Measurements from ENCODE around the gene FSIP1. TPM values are rescaled to one million over a fixed set of nuclear protein-coding genes. Genes with fewer than 3 reads are reported as not detected.

Gene FSIP1
- total RNA-seq, 2 donors from 2014 or later, result 0.77 to 1.7 TPM

DNA sequence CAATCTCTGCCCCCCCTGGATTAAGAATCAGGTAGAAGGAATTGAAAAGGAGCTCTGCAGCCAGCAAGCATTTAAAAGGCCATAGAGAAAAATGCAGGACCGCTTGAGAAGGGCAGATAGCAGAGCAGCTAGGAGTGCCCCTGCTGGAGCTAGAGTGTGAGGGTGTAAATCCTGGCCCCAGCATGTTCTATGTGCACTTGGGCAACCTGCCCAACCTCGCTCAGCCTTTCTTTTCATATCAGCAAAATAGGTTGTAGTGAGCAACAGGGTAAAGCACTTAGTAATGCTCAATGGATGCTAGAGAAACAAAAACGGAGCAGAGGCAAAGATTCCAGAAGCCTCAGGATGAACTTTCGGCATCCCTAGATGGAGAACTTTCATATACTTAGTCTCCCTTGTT lies 226.8 kb downstream of the FSIP1 start:
- Mint-ChIP-seq H3K27ac (no peak overlapping the region), H3K9me3 (no peaks in the 10 kb centered on the region), H3K36me3 (ENCODE audit: low read depth) (no peaks in the 10 kb centered on the region), H3K4me3 (no peak overlapping the region), H3K27me3 (ENCODE audit: insufficient read depth) (peaks cover 1% of the 10 kb centered on the region), H3K4me1 (peaks cover 4% of the 10 kb centered on the region)
- H3K27me3 ChIP-seq (ENCODE audit: control insufficient read depth, insufficient read depth, low read length, poor library complexity, severe bottlenecking), result no peaks in the 10 kb centered on the region
- H3K4me1 ChIP-seq (ENCODE audit: control insufficient read depth, insufficient read depth, low read length), result no peaks in the 10 kb centered on the region
- no peaks in the 10 kb centered on the region for H3K36me3 ChIP-seq (ENCODE audit: control insufficient read depth, insufficient read depth, low read length)
- no peaks in the 10 kb centered on the region for H3K9me3 ChIP-seq (ENCODE audit: control insufficient read depth, low read length)
- H3K4me3 ChIP-seq (ENCODE audit: low read length), result no peak overlapping the region
- no peak overlapping the region for H3K27ac ChIP-seq (ENCODE audit: low read depth, low read length)
- H3K9ac ChIP-seq (ENCODE audit: extremely low read depth, low read length, poor library complexity, severe bottlenecking), result no peak overlapping the region
- no peak for DNase-seq
- 80 to 81% methylated on average over 4 of the region's 4 CpGs for WGBS, 2 experiments (ENCODE audit: insufficient coverage in 1 of 2, insufficient read length in 1 of 2)
- TF ChIP-seq, protein P1, sequence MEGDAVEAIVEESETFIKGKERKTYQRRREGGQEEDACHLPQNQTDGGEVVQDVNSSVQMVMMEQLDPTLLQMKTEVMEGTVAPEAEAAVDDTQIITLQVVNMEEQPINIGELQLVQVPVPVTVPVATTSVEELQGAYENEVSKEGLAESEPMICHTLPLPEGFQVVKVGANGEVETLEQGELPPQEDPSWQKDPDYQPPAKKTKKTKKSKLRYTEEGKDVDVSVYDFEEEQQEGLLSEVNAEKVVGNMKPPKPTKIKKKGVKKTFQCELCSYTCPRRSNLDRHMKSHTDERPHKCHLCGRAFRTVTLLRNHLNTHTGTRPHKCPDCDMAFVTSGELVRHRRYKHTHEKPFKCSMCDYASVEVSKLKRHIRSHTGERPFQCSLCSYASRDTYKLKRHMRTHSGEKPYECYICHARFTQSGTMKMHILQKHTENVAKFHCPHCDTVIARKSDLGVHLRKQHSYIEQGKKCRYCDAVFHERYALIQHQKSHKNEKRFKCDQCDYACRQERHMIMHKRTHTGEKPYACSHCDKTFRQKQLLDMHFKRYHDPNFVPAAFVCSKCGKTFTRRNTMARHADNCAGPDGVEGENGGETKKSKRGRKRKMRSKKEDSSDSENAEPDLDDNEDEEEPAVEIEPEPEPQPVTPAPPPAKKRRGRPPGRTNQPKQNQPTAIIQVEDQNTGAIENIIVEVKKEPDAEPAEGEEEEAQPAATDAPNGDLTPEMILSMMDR (conservative IDR thresholded peaks at IDR 0.05), result no peak

DNA sequence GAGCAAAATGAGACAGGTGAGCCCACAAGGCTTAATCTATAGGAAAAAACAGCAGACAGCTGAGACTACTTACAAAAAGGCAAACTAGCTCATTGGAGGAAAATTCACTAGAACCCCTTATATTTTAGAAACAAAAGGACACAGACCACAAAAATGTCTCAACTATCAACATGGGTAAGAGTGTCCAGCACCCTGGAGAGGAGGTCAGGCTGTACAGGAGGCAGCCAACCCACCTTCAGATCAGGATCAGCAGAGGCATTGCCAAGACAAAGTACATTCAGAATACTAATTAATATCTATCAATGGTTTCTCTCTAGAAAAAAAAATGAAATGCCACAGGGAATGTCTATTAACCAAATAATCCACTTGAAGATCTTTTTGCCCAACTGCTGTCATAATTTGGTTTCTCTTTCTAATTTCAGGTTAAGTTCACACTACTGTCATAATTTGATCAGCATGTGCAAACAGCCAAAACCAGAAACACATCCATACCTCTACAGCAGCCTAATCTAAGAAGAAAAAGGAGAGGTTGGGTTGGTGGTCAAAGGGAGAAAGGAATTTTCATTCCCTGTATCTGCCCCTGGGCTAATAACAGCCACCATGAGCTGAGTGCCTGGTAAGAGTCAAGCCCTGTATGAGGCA lies 227.8 kb downstream of the FSIP1 start:
- no peak overlapping the region for H3K4me3 Mint-ChIP-seq
- DNase-seq, result no peak
- no peaks in the 10 kb centered on the region for H3K9me3 Mint-ChIP-seq
- TF ChIP-seq, protein P1 (conservative IDR thresholded peaks at IDR 0.05), result no peak
- H3K9me3 ChIP-seq (ENCODE audit: control insufficient read depth, low read length), result no peaks in the 10 kb centered on the region
- H3K36me3 ChIP-seq (ENCODE audit: control insufficient read depth, insufficient read depth, low read length), result no peaks in the 10 kb centered on the region
- peaks cover 4% of the 10 kb centered on the region for H3K4me1 Mint-ChIP-seq
- H3K27me3 ChIP-seq (ENCODE audit: control insufficient read depth, insufficient read depth, low read length, poor library complexity, severe bottlenecking), result no peaks in the 10 kb centered on the region
- H3K9ac ChIP-seq (ENCODE audit: extremely low read depth, low read length, poor library complexity, severe bottlenecking), result no peak overlapping the region
- no peak overlapping the region for H3K27ac Mint-ChIP-seq
- H3K36me3 Mint-ChIP-seq (ENCODE audit: low read depth), result no peaks in the 10 kb centered on the region
- no peak overlapping the region for H3K4me3 ChIP-seq (ENCODE audit: low read length)
- no peak overlapping the region for H3K27ac ChIP-seq (ENCODE audit: low read depth, low read length)
- peaks cover 1% of the 10 kb centered on the region for H3K27me3 Mint-ChIP-seq (ENCODE audit: insufficient read depth)
- H3K4me1 ChIP-seq (ENCODE audit: control insufficient read depth, insufficient read depth, low read length), result no peaks in the 10 kb centered on the region

DNA sequence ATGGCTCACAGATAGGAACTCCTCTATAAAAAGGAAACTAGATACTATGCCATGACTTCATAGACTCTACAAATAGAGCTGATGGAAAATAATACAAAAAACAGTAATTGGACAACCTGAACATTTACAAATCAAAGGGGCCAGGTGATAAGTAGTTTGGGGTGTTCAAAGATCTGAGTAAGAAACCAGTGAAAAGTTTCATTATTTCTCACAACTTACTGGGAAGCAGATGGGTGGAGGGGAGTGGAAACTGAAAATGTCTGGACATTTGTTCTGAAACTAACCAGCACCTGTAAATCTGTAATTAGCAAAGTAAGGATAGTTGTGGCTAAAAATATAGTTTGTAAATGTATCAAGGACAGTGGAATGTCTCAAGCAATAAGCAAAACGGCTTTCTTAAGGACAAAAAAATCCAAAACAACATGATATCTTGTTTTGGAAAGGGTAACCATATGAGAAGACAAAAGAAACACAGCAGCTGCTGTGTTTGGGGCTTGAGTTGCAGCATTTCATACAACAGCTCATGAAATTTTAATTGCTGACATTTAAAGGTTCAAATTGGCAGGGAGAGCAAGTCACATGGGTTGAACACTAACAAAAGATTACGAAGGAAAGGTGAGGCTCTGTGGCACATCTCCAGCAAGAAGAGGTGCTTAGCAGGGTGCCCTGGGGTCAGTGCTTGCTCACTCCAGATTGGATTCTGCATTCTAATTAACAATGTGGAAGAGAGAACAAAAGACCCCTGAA lies 228.5 kb downstream of the FSIP1 start:
- Histone ChIP-seq H3K27me3 (ENCODE audit: control insufficient read depth, insufficient read depth, low read length, poor library complexity, severe bottlenecking) (no peaks in the 10 kb centered on the region), H3K4me1 (ENCODE audit: control insufficient read depth, insufficient read depth, low read length) (no peaks in the 10 kb centered on the region), H3K27ac (ENCODE audit: low read depth, low read length) (no peak overlapping the region), H3K4me3 (ENCODE audit: low read length) (no peak overlapping the region), H3K9ac (ENCODE audit: extremely low read depth, low read length, poor library complexity, severe bottlenecking) (no peak overlapping the region), H3K36me3 (ENCODE audit: control insufficient read depth, insufficient read depth, low read length) (no peaks in the 10 kb centered on the region), H3K9me3 (ENCODE audit: control insufficient read depth, low read length) (no peaks in the 10 kb centered on the region)
- Mint-ChIP-seq H3K36me3 (ENCODE audit: low read depth) (no peaks in the 10 kb centered on the region), H3K4me1 (peaks cover 4% of the 10 kb centered on the region), H3K9me3 (no peaks in the 10 kb centered on the region), H3K4me3 (no peak overlapping the region), H3K27ac (no peak overlapping the region), H3K27me3 (ENCODE audit: insufficient read depth) (peaks cover 1% of the 10 kb centered on the region)
- DNase-seq, result no peak
- 65 to 90% methylated on average over 2 of the region's 2 CpGs for whole genome bisulfite sequencing, 2 experiments (ENCODE audit: insufficient coverage in 1 of 2, insufficient read length in 1 of 2)
- TF ChIP-seq, protein P1 (conservative IDR thresholded peaks at IDR 0.05), result no peak
